GM18505 (cell line): ENCODE data around the gene LARGE1.
"Not testable (repeated sequence)": the region's sequence is repeated elsewhere in the genome, so short reads cannot be mapped to it uniquely, and the experiment has no call there.

Experiments used
- ATAC-seq: cut with Tn5 transposase; IDR thresholded peaks from one replicate; pipeline ENCODE4 v1.9.1; 2021; ENCODE audit not compliant: unreplicated experiment
- POLR2A ChIP-seq: IDR thresholded peaks from 4 replicates; pipeline ENCODE4 v1.6.1; 2011; ENCODE audit warnings: borderline replicate concordance; ENCODE audit not compliant: insufficient read depth, insufficient read length; ENCODE audit errors: extremely low read depth

LARGE1 gene

GRCh38 chr22:33871935-33872334 lies 48.3 kb downstream of the LARGE1 start:
- ATAC-seq, result no peak
- TF ChIP-seq POLR2A, result no peak

- no peak for ATAC-seq
- no peak for TF ChIP-seq POLR2A
These were observed 50.3 kb downstream of the LARGE1 start for GRCh38 chr22:33869946-33870345.

GRCh38 chr22:33867971-33868370 lies 52.3 kb downstream of the LARGE1 start:
- ATAC-seq, result no peak
- TF ChIP-seq POLR2A, result no peak

GRCh38 chr22:33867118-33867866 lies 53.0 kb downstream of the LARGE1 start:
- ATAC-seq, result no peak
- TF ChIP-seq POLR2A, result no peak

- no peak for ATAC-seq
- TF ChIP-seq POLR2A, result no peak
These were observed 53.8 kb downstream of the LARGE1 start for GRCh38 chr22:33866511-33866910.

- no peak for TF ChIP-seq POLR2A
- ATAC-seq, result no peak
These were observed 54.3 kb downstream of the LARGE1 start for GRCh38 chr22:33865996-33866395.

GRCh38 chr22:33865248-33865647 lies 55.0 kb downstream of the LARGE1 start:
- TF ChIP-seq POLR2A, result no peak
- ATAC-seq, result no peak

- no peak for ATAC-seq
These were observed 55.5 kb downstream of the LARGE1 start for GRCh38 chr22:33864723-33865130.

GRCh38 chr22:33861216-33861875 lies 58.9 kb downstream of the LARGE1 start:
- no peak for TF ChIP-seq POLR2A
- ATAC-seq, result no peak

More at GRCh38 chr22:33864723-33865130, 55.5 kb downstream of the LARGE1 start:
- TF ChIP-seq POLR2A, result no peak

- no peak for ATAC-seq
- TF ChIP-seq POLR2A, result no peak
These were observed 59.9 kb downstream of the LARGE1 start for GRCh38 chr22:33860386-33860785.

GRCh38 chr22:33859311-33859710 lies 61.0 kb downstream of the LARGE1 start:
- no peak for ATAC-seq
- no peak for TF ChIP-seq POLR2A

GRCh38 chr22:33858653-33859052 lies 61.6 kb downstream of the LARGE1 start:
- not testable (repeated sequence) for ATAC-seq

- ATAC-seq, result not testable (repeated sequence)
These were observed 62.5 kb downstream of the LARGE1 start for GRCh38 chr22:33857767-33858166.

GRCh38 chr22:33854724-33855123 lies 65.6 kb downstream of the LARGE1 start:
- ATAC-seq, result no peak
- TF ChIP-seq POLR2A, result no peak

- peak; percentile 13 for TF ChIP-seq POLR2A
- peak; percentile 73 for ATAC-seq
These were observed 66.8 kb downstream of the LARGE1 start for GRCh38 chr22:33853200-33854097.
